HG03025 (cell line): Measurements from ENCODE around the gene THSD4.

ENCODE experiments used
- ATAC-seq: cut with Tn5 transposase; IDR thresholded peaks from one replicate; pipeline ENCODE4 v1.9.1; 2021; ENCODE audit warnings: mild to moderate bottlenecking, moderate library complexity; ENCODE audit not compliant: unreplicated experiment, low FRiP score

THSD4 gene

GRCh38 chr15:71586463-71586862 lies 471.2 kb downstream of the THSD4 start:
- no peak for ATAC-seq

- no peak for ATAC-seq
Observed at GRCh38 chr15:71588746-71589145, 473.5 kb downstream of the THSD4 start.

- no peak for ATAC-seq
Observed at GRCh38 chr15:71591057-71591456, 475.8 kb downstream of the THSD4 start.

GRCh38 chr15:71592203-71592602 lies 476.9 kb downstream of the THSD4 start:
- no peak for ATAC-seq

- no peak for ATAC-seq
Observed at GRCh38 chr15:71595846-71596553, 480.7 kb downstream of the THSD4 start.

- ATAC-seq, result no peak
Observed at GRCh38 chr15:71596672-71597071, 481.4 kb downstream of the THSD4 start.

- no peak for ATAC-seq
Observed at GRCh38 chr15:71597126-71597525, 481.9 kb downstream of the THSD4 start.

GRCh38 chr15:71597637-71598036 lies 482.4 kb downstream of the THSD4 start:
- ATAC-seq, result no peak

- ATAC-seq, result no peak
Observed at GRCh38 chr15:71598741-71599140, 483.5 kb downstream of the THSD4 start.

GRCh38 chr15:71599418-71600151 lies 484.3 kb downstream of the THSD4 start:
- no peak for ATAC-seq

GRCh38 chr15:71600237-71600636 lies 485.0 kb downstream of the THSD4 start:
- ATAC-seq, result no peak

GRCh38 chr15:71601038-71601834 lies 486.0 kb downstream of the THSD4 start:
- no peak for ATAC-seq

- no peak for ATAC-seq
Observed at GRCh38 chr15:71603379-71603778, 488.1 kb downstream of the THSD4 start.

- no peak for ATAC-seq
Observed at GRCh38 chr15:71607383-71607782, 492.1 kb downstream of the THSD4 start.

- no peak for ATAC-seq
Observed at GRCh38 chr15:71610728-71611552, 495.7 kb downstream of the THSD4 start.

- no peak for ATAC-seq
Observed at GRCh38 chr15:71611553-71612396, 496.5 kb downstream of the THSD4 start.

GRCh38 chr15:71612397-71612722 lies 497.1 kb downstream of the THSD4 start:
- ATAC-seq, result no peak

GRCh38 chr15:71612869-71613268 lies 497.6 kb downstream of the THSD4 start:
- ATAC-seq, result no peak

GRCh38 chr15:71623111-71623510 lies 507.8 kb downstream of the THSD4 start:
- ATAC-seq, result no peak
